Measurements from ENCODE around the gene ARL6IP4. TPM values are rescaled to one million over a fixed set of nuclear protein-coding genes. Genes with fewer than 3 reads are reported as not detected.

Gene ARL6IP4
- total and polyA plus RNA-seq, 5 experiments from 2014 or later = 183 to 256 (median 209) TPM

DNA sequence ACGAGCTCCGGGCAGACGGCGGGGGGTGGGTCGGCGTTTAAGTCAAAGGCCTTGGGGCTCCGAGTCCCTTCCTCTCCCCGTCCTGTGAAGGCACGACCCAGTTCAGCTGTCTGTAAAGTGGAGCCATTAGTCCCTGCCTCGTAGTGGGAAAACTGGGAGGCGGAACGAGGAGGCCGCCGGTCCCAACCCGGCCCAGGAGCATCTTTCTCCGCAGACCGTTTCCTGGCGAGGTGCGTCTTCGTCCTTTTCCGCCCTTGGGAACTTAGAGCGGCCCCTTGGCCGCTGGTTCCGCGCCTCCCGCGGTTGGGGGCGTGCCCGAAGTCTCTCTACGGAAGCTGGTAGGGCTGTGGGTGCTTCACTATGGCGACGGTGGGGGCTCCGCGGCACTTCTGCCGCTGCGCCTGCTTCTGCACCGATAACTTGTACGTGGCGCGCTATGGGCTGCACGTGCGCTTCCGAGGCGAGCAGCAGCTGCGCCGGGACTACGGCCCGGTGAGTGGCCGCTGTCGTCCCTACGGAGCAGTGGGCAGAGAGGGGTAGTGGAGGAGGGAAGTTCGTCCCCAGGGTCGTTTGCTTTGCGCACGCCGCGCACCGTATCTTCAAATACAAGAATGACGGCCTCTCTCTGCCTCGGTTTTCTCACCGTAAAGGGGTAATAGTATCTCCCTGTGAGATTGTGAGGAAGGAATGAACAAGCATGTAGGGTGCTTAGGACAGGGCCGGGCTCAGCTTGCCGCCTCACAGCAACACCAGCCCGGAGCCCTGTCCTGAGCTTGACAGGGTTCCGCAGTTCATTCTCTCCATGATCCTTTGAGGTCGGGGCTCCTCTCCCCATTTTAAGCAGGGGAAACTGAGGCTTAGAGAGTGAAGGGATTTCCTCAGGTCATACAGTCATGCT lies 5.3 kb upstream of the ARL6IP4 start, which contains the start of gene OGFOD2:
OGFOD2 (plus strand) TSS at position 353 of the 898 bp plus-strand sequence; CDS start at position 361, 8 bp downstream.
- H3K27ac Mint-ChIP-seq = peak within 1 kb of the TSS; percentile 97 to 100 (median 99)
- H3K4me1 Mint-ChIP-seq = peaks cover 6 to 47% (median 28%) of the 10 kb centered on the region in 4 donors
- H3K4me3 Mint-ChIP-seq = peak within 1 kb of the TSS; percentile 92 to 99 (median 98)
- no peaks in the 10 kb centered on the region for H3K36me3 Mint-ChIP-seq
- ATAC-seq (peak; percentile 83 to 85), DNase-seq (peak; percentile 86 to 96 (median 92))
- H3K9me3 Mint-ChIP-seq = no peaks in the 10 kb centered on the region
- no peaks in the 10 kb centered on the region for H3K27me3 Mint-ChIP-seq
- POLR2A ChIA-PET = interaction anchor here (0.5 to 3.8 kb wide), 27 partner anchors 8 to 1179 kb away, joined by 3 to 36 read pairs (median 4); partner anchors contain the start of genes ABCB9, DDX55, HIP1R and MPHOSPH9

- ATAC-seq (no peak), DNase-seq (no peak)
- Mint-ChIP-seq H3K27ac (peak overlapping the region; percentile 97 to 100 (median 99)), H3K27me3 (no peaks in the 10 kb centered on the region), H3K9me3 (no peaks in the 10 kb centered on the region), H3K4me1 (peaks cover 8 to 48% (median 31%) of the 10 kb centered on the region in 4 donors), H3K4me3 (peak overlapping the region; percentile 92 to 99 (median 98)), H3K36me3 (no peaks in the 10 kb centered on the region)
- POLR2A ChIA-PET = interaction anchor here (1.0 to 3.8 kb wide), 15 partner anchors 9 to 626 kb away, joined by 3 to 36 read pairs (median 5); partner anchors contain the start of genes ABCB9, DDX55, HIP1R and MPHOSPH9
Observed at GRCh38 chr12:122975790-122976647, 4.5 kb upstream of the ARL6IP4 start.

DNA sequence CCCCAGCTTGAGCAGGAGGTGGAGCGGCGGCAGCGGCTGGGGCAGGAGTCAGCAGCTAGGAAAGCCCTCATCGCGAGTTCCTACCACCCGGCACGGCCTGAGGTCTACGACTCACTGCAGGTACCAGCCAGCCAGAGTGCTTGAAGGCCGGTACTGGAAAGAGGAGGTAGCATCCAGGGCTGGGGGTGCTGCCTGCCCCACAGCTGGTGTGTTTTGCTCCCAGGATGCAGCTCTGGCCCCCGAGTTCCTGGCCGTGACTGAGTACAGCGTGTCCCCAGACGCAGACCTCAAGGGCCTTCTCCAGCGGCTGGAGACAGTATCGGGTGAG lies 3.9 kb upstream of the ARL6IP4 start:
- Mint-ChIP-seq H3K4me3 (peak overlapping the region; percentile 27 to 99 (median 98)), H3K36me3 (peaks cover 0 to 2% (median 0%) of the 10 kb centered on the region in 3 donors), H3K4me1 (peaks cover 10 to 52% (median 37%) of the 10 kb centered on the region in 4 donors), H3K9me3 (no peaks in the 10 kb centered on the region), H3K27me3 (no peaks in the 10 kb centered on the region), H3K27ac (peak overlapping the region in 4 of 10 donors; percentile 11 to 100 (median 98))
- ATAC-seq (no peak), DNase-seq (no peak)
- POLR2A ChIA-PET = interaction anchor here (0.5 to 3.8 kb wide), 6 partner anchors 8 to 256 kb away, joined by 4 to 36 read pairs (median 12); partner anchors contain the start of genes ABCB9, HIP1R, MPHOSPH9 and MTRFR

- DNase-seq = no peak
- POLR2A ChIA-PET = interaction anchor here (0.5 to 3.8 kb wide), 5 partner anchors 7 to 255 kb away, joined by 3 to 36 read pairs (median 4); partner anchors contain the start of genes HIP1R, MPHOSPH9 and MTRFR
- Mint-ChIP-seq H3K27me3 (no peaks in the 10 kb centered on the region), H3K4me1 (peaks cover 10 to 57% (median 42%) of the 10 kb centered on the region in 4 donors), H3K36me3 (peaks cover 0 to 3% (median 0%) of the 10 kb centered on the region in 3 donors), H3K9me3 (no peaks in the 10 kb centered on the region), H3K4me3 (peak overlapping the region in 9 of 10 donors; percentile 9 to 99 (median 43)), H3K27ac (peak overlapping the region in 2 of 10 donors; percentile 38 to 79)
- no peak for ATAC-seq
Observed at GRCh38 chr12:122977153-122977552, 3.3 kb upstream of the ARL6IP4 start.

- H3K4me1 Mint-ChIP-seq = peaks cover 11 to 64% (median 47%) of the 10 kb centered on the region in 4 donors
- H3K9me3 Mint-ChIP-seq = no peaks in the 10 kb centered on the region
- POLR2A ChIA-PET = interaction anchor here (0.6 to 4.0 kb wide), 4 partner anchors 10 to 711 kb away, joined by 3 to 30 read pairs (median 8); partner anchors contain the start of genes ABCB9, MPHOSPH9 and MTRFR
- ATAC-seq = no peak
- peak overlapping the region in 4 of 10 donors; percentile 52 to 85 (median 64) for H3K27ac Mint-ChIP-seq
- no peak for DNase-seq
- H3K36me3 Mint-ChIP-seq = peaks cover 0 to 4% (median 0%) of the 10 kb centered on the region in 3 donors
- no peaks in the 10 kb centered on the region for H3K27me3 Mint-ChIP-seq
- H3K4me3 Mint-ChIP-seq = peak overlapping the region; percentile 25 to 82 (median 50)
Observed at GRCh38 chr12:122977655-122978392, 2.7 kb upstream of the ARL6IP4 start.

- POLR2A ChIA-PET = interaction anchor here (0.6 to 4.0 kb wide), 5 partner anchors 8 to 712 kb away, joined by 3 to 30 read pairs (median 10); partner anchors contain the start of genes ABCB9, MPHOSPH9 and MTRFR
- peaks cover 0 to 9% (median 0%) of the 10 kb centered on the region in 3 donors for H3K36me3 Mint-ChIP-seq
- peak overlapping the region in 9 of 10 donors; percentile 14 to 82 (median 48) for H3K4me3 Mint-ChIP-seq
- peaks cover 18 to 69% (median 55%) of the 10 kb centered on the region in 4 donors for H3K4me1 Mint-ChIP-seq
- no peaks in the 10 kb centered on the region for H3K9me3 Mint-ChIP-seq
- peak in 1 of 10 donors; percentile 51 for DNase-seq
- peak overlapping the region in 2 of 10 donors; percentile 62 to 85 for H3K27ac Mint-ChIP-seq
- ATAC-seq = no peak
- no peaks in the 10 kb centered on the region for H3K27me3 Mint-ChIP-seq
Observed at GRCh38 chr12:122978507-122978955, 1.9 kb upstream of the ARL6IP4 start.

DNA sequence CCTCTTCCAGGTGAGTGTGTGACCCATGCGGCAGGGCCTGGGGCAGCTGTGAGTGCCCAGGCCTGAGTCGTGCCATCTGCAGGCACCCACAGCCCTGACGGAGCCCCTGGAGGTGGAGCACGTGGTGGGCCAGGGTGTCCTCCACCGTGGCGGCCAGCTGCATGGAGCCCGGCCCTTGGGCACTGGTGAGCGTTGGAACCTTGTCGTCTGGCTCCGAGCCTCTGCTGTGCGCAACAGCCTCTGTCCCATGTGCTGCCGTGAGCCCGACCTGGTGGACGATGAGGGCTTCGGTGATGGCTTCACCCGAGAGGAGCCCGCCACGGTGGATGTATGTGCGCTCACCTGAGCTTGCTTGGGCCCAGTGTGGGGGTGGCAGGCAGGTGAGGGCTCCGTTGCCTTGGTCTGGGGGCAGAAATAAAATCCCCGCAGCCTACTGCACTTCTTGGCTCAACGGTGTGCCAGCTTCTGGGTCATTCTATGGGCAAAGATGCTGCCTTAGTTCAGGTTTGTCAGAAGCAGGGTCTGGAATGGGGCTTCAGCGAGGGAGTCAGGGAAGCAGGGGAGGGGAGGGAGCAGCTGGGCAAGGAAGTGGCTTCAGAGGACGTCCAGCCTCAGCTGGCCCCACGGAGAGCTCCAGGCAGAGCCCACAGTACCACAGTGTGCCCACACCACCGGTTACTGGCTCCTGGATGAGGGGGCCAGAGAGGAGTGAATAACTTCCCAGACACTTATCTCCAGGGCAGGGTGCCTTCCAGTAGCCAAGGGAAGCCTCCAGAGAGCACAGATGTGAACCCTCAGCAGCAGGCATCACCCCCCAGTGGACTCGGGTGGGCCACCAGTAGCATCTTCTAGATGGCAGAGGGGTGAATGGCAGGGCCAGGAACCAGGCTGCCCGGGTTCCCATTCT lies 1.2 kb upstream of the ARL6IP4 start:
- H3K36me3 Mint-ChIP-seq = peaks cover 0 to 13% (median 0%) of the 10 kb centered on the region in 3 donors
- no peaks in the 10 kb centered on the region for H3K27me3 Mint-ChIP-seq
- H3K9me3 Mint-ChIP-seq = no peaks in the 10 kb centered on the region
- H3K27ac Mint-ChIP-seq = peak overlapping the region in 8 of 10 donors; percentile 52 to 93 (median 82)
- ATAC-seq (no peak), DNase-seq (peak in 2 of 10 donors; percentile 16 to 53)
- peaks cover 18 to 72% (median 59%) of the 10 kb centered on the region in 4 donors for H3K4me1 Mint-ChIP-seq
- H3K4me3 Mint-ChIP-seq = peak overlapping the region; percentile 85 to 92 (median 89)
- POLR2A ChIA-PET = interaction anchor here (0.6 to 4.0 kb wide), 10 partner anchors 8 to 604 kb away, joined by 3 to 30 read pairs (median 6); partner anchors contain the start of genes ABCB9, MPHOSPH9 and MTRFR

DNA sequence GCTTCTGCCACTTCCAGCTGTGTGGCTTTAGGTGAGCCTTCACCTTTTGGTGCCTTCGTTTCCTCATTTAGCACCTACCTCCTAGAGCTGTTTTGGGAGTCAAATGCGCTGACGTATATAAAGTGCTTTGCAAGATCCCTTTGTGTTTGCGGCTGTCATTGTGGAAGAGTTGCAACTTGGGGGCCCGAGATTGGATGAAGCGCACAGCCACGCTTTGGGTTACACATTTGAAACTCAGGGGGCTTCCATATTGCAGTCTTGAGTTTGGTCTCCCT lies 636 bp upstream of the ARL6IP4 start:
- Mint-ChIP-seq H3K36me3 (peaks cover 0 to 13% (median 0%) of the 10 kb centered on the region in 3 donors), H3K27ac (peak overlapping the region; percentile 64 to 93 (median 87)), H3K9me3 (no peaks in the 10 kb centered on the region), H3K4me1 (peaks cover 21 to 76% (median 64%) of the 10 kb centered on the region in 4 donors), H3K27me3 (no peaks in the 10 kb centered on the region), H3K4me3 (peak overlapping the region; percentile 85 to 92 (median 89))
- POLR2A ChIA-PET = interaction anchor here (0.6 to 4.0 kb wide), 10 partner anchors 8 to 604 kb away, joined by 3 to 30 read pairs (median 6); partner anchors contain the start of genes ABCB9, MPHOSPH9 and MTRFR
- DNase-seq (no peak), ATAC-seq (no peak)

DNA sequence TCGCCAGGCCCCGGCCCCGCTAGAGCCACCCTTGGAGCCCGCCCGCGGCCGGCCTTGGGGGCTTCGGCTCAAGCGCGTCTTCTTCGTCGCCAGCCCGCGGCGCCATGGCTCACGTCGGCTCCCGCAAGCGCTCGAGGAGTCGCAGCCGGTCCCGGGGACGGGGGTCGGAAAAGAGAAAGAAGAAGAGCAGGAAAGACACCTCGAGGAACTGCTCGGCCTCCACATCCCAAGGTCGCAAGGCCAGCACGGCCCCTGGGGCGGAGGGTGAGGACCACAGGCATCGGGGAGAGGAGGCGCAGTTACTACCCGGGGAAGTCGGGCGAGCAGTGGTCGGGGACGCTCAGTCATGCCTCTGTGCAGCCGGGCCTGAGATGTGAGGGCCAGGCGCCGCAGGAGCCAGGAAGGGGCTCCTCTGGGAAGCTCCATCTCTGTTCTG lies 573 bp downstream of the ARL6IP4 start:
- peak overlapping the region; percentile 63 to 92 (median 88) for H3K27ac Mint-ChIP-seq
- ATAC-seq = peak; percentile 39 to 42
- H3K27me3 Mint-ChIP-seq = no peaks in the 10 kb centered on the region
- H3K9me3 Mint-ChIP-seq = no peaks in the 10 kb centered on the region
- peaks cover 23 to 75% (median 65%) of the 10 kb centered on the region in 4 donors for H3K4me1 Mint-ChIP-seq
- peak overlapping the region; percentile 83 to 92 (median 88) for H3K4me3 Mint-ChIP-seq
- peaks cover 0 to 17% (median 2%) of the 10 kb centered on the region in 3 donors for H3K36me3 Mint-ChIP-seq
- POLR2A ChIA-PET = interaction anchor here (1.2 to 4.0 kb wide), 10 partner anchors 8 to 257 kb away, joined by 3 to 30 read pairs (median 7); partner anchors contain the start of genes ABCB9, MPHOSPH9 and MTRFR
- no peak for DNase-seq
